H9 (cell line): ENCODE measurements around the gene C20orf204. TPM values are rescaled to one million over a fixed set of nuclear protein-coding genes. Genes with fewer than 3 reads are reported as not detected.

Experiments used
- DNase-seq: peaks from one replicate; pipeline ENCODE4 v3.0.0-alpha.2; 2017
- H2AFZ ChIP-seq: one replicate; pipeline ENCODE4 v1.6.1; 2013; ENCODE audit warnings: mild to moderate bottlenecking, low read length, control low read depth, moderate library complexity
- H2AK5ac ChIP-seq: 2 replicates; pipeline ENCODE4 v1.6.1; 2013; ENCODE audit warnings: low read length, control low read depth, mixed read lengths; ENCODE audit not compliant: insufficient read length
- H2BK120ac ChIP-seq: one replicate; pipeline ENCODE4 v1.6.1; 2013; ENCODE audit warnings: low read depth, mild to moderate bottlenecking, low read length, control low read depth, inconsistent platforms; ENCODE audit not compliant: poor library complexity, severe bottlenecking
- H2BK12ac ChIP-seq: 2 replicates; pipeline ENCODE4 v1.6.1; 2013; ENCODE audit warnings: low read length, control low read depth, mixed read lengths, low read depth; ENCODE audit not compliant: insufficient read length
- H2BK15ac ChIP-seq: 2 replicates; pipeline ENCODE4 v1.6.1; 2013; ENCODE audit warnings: low read depth, low read length, control low read depth
- H2BK20ac ChIP-seq: one replicate; pipeline ENCODE4 v1.6.1; 2013; ENCODE audit warnings: low read depth, mild to moderate bottlenecking, low read length, control low read depth, inconsistent platforms; ENCODE audit not compliant: poor library complexity, severe bottlenecking
- H2BK5ac ChIP-seq: 2 replicates; pipeline ENCODE4 v1.6.1; 2013; ENCODE audit warnings: low read length, control low read depth, mixed read lengths; ENCODE audit not compliant: insufficient read length
- H3K14ac ChIP-seq: 2 replicates; pipeline ENCODE4 v1.6.1; 2013; ENCODE audit warnings: low read length, control low read depth; ENCODE audit not compliant: insufficient read depth
- H3K18ac ChIP-seq: 2 replicates; pipeline ENCODE4 v1.6.1; 2013; ENCODE audit warnings: low read depth, mild to moderate bottlenecking, mixed read lengths, low read length, control low read depth; ENCODE audit not compliant: insufficient read length
- H3K23ac ChIP-seq: 2 replicates; pipeline ENCODE4 v1.6.1; 2013; ENCODE audit warnings: low read length, control low read depth, mixed read lengths, low read depth; ENCODE audit not compliant: insufficient read length
- H3K23me2 ChIP-seq: 2 replicates; pipeline ENCODE4 v1.6.1; 2013; ENCODE audit warnings: low read depth, mild to moderate bottlenecking, mixed read lengths, low read length, control low read depth; ENCODE audit not compliant: insufficient read length, poor library complexity, severe bottlenecking
- H3K27ac ChIP-seq: 2 replicates; pipeline ENCODE4 v1.5.1; 2013; ENCODE audit warnings: low read length, control low read depth, mixed read lengths, low read depth; ENCODE audit not compliant: insufficient read length
- H3K27me3 ChIP-seq: 2 replicates; pipeline ENCODE4 v1.6.1; 2013; ENCODE audit warnings: low read length, control low read depth, inconsistent platforms; ENCODE audit not compliant: insufficient read depth
- H3K4ac ChIP-seq: 2 replicates; pipeline ENCODE4 v1.6.1; 2013; ENCODE audit warnings: low read depth, mild to moderate bottlenecking, control low read depth, inconsistent platforms, low read length, moderate library complexity
- H3K4me1 ChIP-seq: 2 replicates; pipeline ENCODE4 v1.6.1; 2013; ENCODE audit warnings: low read length, control low read depth, inconsistent platforms; ENCODE audit not compliant: insufficient read depth
- H3K4me2 ChIP-seq: 2 replicates; pipeline ENCODE4 v1.6.1; 2013; ENCODE audit warnings: low read length, control low read depth, mixed read lengths; ENCODE audit not compliant: insufficient read length, insufficient read depth
- H3K56ac ChIP-seq: 2 replicates; pipeline ENCODE4 v1.6.1; 2013; ENCODE audit warnings: low read depth, mild to moderate bottlenecking, mixed read lengths, low read length, control low read depth; ENCODE audit not compliant: insufficient read length
- H3K79me1 ChIP-seq: 2 replicates; pipeline ENCODE4 v1.6.1; 2013; ENCODE audit warnings: low read depth, mild to moderate bottlenecking, moderate library complexity, low read length, control low read depth, inconsistent platforms; ENCODE audit not compliant: insufficient read depth, poor library complexity, severe bottlenecking
- H3K79me2 ChIP-seq: 2 replicates; pipeline ENCODE4 v1.6.1; 2013; ENCODE audit warnings: low read length, control low read depth, inconsistent platforms; ENCODE audit not compliant: insufficient read depth
- H3K9ac ChIP-seq: 2 replicates; pipeline ENCODE4 v1.6.1; 2013; ENCODE audit warnings: low read length, control low read depth, mixed read lengths; ENCODE audit not compliant: insufficient read length; ENCODE audit errors: extremely low read depth
- H3K9me3 ChIP-seq: one replicate; pipeline ENCODE4 v1.6.1; 2013; ENCODE audit warnings: low read depth, low read length, inconsistent platforms; ENCODE audit not compliant: control insufficient read depth
- H3T11ph ChIP-seq: one replicate; pipeline ENCODE4 v1.6.1; 2013; ENCODE audit warnings: mild to moderate bottlenecking, low read length, control low read depth, inconsistent platforms
- H4K20me1 ChIP-seq: one replicate; pipeline ENCODE4 v1.6.1; 2013; ENCODE audit not compliant: control insufficient read depth, insufficient read length, insufficient read depth
- H4K5ac ChIP-seq: 2 replicates; pipeline ENCODE4 v1.6.1; 2013; ENCODE audit warnings: low read depth, mild to moderate bottlenecking, mixed read lengths, low read length, control low read depth; ENCODE audit not compliant: insufficient read length
- H4K8ac ChIP-seq: replicated peaks from 2 replicates; pipeline ENCODE4 v1.6.1; 2013; ENCODE audit warnings: low read length, control low read depth, mixed read lengths, low read depth; ENCODE audit not compliant: insufficient read length
- H4K91ac ChIP-seq: 2 replicates; pipeline ENCODE4 v1.6.1; 2013; ENCODE audit warnings: low read depth, mild to moderate bottlenecking, moderate library complexity, mixed read lengths, low read length, control low read depth; ENCODE audit not compliant: insufficient read length
- H3K27ac Mint-ChIP-seq, 3 experiments: 2 replicates in 2 of 3; 3 replicates in 1 of 3; pipeline ENCODE4 v1.8.0; 2020 to 2021; ENCODE audit warnings: mixed read lengths in 3 of 3, mild to moderate bottlenecking in 1 of 3, moderate library complexity in 1 of 3
- H3K27me3 Mint-ChIP-seq: 2 replicates; pipeline ENCODE4 v1.8.0; 2021; ENCODE audit warnings: low read depth, mild to moderate bottlenecking, moderate library complexity, mixed read lengths
- H3K36me3 Mint-ChIP-seq, 3 experiments: 2 replicates in 2 of 3; 3 replicates in 1 of 3; pipeline ENCODE4 v1.8.0; 2020 to 2021; ENCODE audit warnings: low read depth in 3 of 3, mixed read lengths in 3 of 3; ENCODE audit not compliant: insufficient read depth in 1 of 3
- H3K4me1 Mint-ChIP-seq, 2 experiments: 2 replicates each; pipeline ENCODE4 v1.8.0; 2020; ENCODE audit warnings: mixed read lengths in 2 of 2
- H3K4me3 Mint-ChIP-seq, 2 experiments: 2 replicates in 1 of 2; 3 replicates in 1 of 2; pipeline ENCODE4 v1.8.0; 2020 to 2021; ENCODE audit warnings: mild to moderate bottlenecking in 2 of 2, mixed read lengths in 2 of 2, moderate library complexity in 1 of 2
- H3K9me3 Mint-ChIP-seq, 2 experiments: 2 replicates in 1 of 2; 3 replicates in 1 of 2; pipeline ENCODE4 v1.8.0; 2020; ENCODE audit warnings: mild to moderate bottlenecking in 2 of 2, mixed read lengths in 2 of 2, moderate library complexity in 1 of 2
- WGBS: extraction: QIAGEN DNeasy Blood & Tissue Kit; methylation state at CpG from one replicate; pipeline ENCODE4 v1.1.7; 2013; ENCODE audit warnings: missing lambda C conversion rate, low lambda C conversion rate, mixed read lengths; ENCODE audit not compliant: insufficient read length; ENCODE audit errors: extremely low coverage; 5-methylcytosine and 5-hydroxymethylcytosine counted together
- total RNA-seq: library from RNA; stranded (reverse); gene quantifications from 2 replicates; pipeline ENCODE4 v1.2.1, GENCODE V29; 2021
- TF ChIP-seq, protein P1 (sequence below): fragments of 200-600 bp; sonication (generic); conservative IDR thresholded peaks from 3 replicates; pipeline ENCODE4 v1.8.0; 2021; ENCODE audit warnings: antibody characterized with exemption, mild to moderate bottlenecking

Gene C20orf204
- total RNA-seq, 1 experiment from 2014 or later, result 2.2 TPM

DNA sequence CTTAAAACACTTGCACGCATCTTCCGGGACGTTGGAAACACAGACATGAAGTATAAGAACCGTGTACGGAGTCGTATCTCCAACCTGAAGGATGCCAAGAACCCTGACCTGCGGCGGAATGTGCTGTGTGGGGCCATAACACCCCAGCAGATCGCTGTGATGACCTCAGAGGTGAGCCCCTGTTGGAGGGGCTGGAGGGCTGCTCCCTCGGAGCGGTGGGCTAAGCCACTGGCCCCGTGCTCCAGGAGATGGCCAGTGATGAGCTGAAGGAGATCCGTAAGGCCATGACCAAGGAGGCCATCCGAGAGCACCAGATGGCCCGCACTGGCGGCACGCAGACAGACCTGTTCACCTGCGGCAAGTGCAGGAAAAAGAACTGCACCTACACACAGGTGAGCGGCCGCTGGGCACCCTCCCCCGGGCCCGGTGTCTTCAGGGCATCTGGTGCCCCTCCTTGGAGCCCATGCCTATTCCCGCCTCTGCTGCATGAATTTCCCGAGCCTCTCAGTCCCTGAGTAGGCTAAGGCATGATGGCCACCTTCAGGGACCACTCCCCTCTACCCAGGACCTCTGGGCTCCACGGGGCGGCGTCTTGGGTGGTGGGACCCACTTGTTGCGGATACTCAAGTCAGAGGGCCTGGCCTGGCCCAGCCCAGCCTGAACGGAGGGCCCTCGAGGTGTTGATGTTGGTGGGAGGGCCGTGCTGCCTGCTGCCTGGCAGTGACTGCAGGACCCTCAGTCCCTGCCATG is 34.4 kb downstream of the C20orf204 start:
- Histone ChIP-seq H3K27ac (no peak overlapping the region), H2AFZ (no peak overlapping the region), H3K18ac (no peak overlapping the region), H2BK12ac (no peak overlapping the region), H3T11ph (no peak overlapping the region), H3K27me3 (no peaks in the 10 kb centered on the region), H2BK120ac (no peak overlapping the region), H4K20me1 (no peaks in the 10 kb centered on the region), H3K14ac (no peak overlapping the region), H3K9ac (no peak overlapping the region), H3K23me2 (no peaks in the 10 kb centered on the region), H3K56ac (no peak overlapping the region), H4K8ac (no peak overlapping the region), H3K79me2 (no peaks in the 10 kb centered on the region), H3K4me2 (no peak overlapping the region), H3K79me1 (no peaks in the 10 kb centered on the region), H4K5ac (no peak overlapping the region), H3K9me3 (no peaks in the 10 kb centered on the region), H3K4me1 (peaks cover 1% of the 10 kb centered on the region; the same call in 1 of the 2 replicates), H2BK5ac (no peak overlapping the region), H2AK5ac (no peak overlapping the region), H2BK20ac (no peak overlapping the region), H2BK15ac (no peak overlapping the region), H3K23ac (no peak overlapping the region), H4K91ac (no peak overlapping the region), H3K4ac (no peak overlapping the region)
- Mint-ChIP-seq H3K9me3 (no peaks in the 10 kb centered on the region), H3K27ac (no peak overlapping the region), H3K27me3 (peaks cover 1% of the 10 kb centered on the region), H3K4me3 (no peak overlapping the region), H3K36me3 (peaks cover 0 to 3% (median 0%) of the 10 kb centered on the region in 3 experiments; a peak in 4 of 7 replicates), H3K4me1 (peaks cover 12 to 23% of the 10 kb centered on the region in 2 experiments)
- TF ChIP-seq, protein P1, sequence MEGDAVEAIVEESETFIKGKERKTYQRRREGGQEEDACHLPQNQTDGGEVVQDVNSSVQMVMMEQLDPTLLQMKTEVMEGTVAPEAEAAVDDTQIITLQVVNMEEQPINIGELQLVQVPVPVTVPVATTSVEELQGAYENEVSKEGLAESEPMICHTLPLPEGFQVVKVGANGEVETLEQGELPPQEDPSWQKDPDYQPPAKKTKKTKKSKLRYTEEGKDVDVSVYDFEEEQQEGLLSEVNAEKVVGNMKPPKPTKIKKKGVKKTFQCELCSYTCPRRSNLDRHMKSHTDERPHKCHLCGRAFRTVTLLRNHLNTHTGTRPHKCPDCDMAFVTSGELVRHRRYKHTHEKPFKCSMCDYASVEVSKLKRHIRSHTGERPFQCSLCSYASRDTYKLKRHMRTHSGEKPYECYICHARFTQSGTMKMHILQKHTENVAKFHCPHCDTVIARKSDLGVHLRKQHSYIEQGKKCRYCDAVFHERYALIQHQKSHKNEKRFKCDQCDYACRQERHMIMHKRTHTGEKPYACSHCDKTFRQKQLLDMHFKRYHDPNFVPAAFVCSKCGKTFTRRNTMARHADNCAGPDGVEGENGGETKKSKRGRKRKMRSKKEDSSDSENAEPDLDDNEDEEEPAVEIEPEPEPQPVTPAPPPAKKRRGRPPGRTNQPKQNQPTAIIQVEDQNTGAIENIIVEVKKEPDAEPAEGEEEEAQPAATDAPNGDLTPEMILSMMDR, result no peak
- no CpG with 5 or more reads among the region's 31 CpGs for WGBS
- DNase-seq, result no peak
